SU-DHL-6 (cell line): ENCODE measurements around the gene MAP4K2.

Source experiments
- H2AFZ ChIP-seq: fragments of 200-600 bp; sonication (generic); 2 replicates; pipeline ENCODE4 v1.6.1; 2014; ENCODE audit warnings: low read depth, mild to moderate bottlenecking, moderate library complexity, mixed read lengths, antibody characterized with exemption, low read length; ENCODE audit not compliant: severe bottlenecking
- H3F3A ChIP-seq: fragments of 200-600 bp; shearing (Covaris generic); 2 replicates; pipeline ENCODE4 v1.6.0; 2016; ENCODE audit warnings: antibody characterized with exemption, mild to moderate bottlenecking; ENCODE audit not compliant: insufficient read depth
- H3K27ac ChIP-seq: fragments of 200-600 bp; sonication (generic); 2 replicates; pipeline ENCODE4 v1.5.1; 2016; ENCODE audit warnings: low read depth, mild to moderate bottlenecking, low read length, moderate library complexity, mixed read lengths
- H3K27me3 ChIP-seq: fragments of 200-600 bp; sonication (generic), shearing (Covaris generic); 2 replicates; pipeline ENCODE4 v1.6.0; 2014; ENCODE audit warnings: mild to moderate bottlenecking, low read length
- H3K36me3 ChIP-seq: fragments of 200-600 bp; sonication (generic); 2 replicates; pipeline ENCODE4 v1.6.1; 2014; ENCODE audit warnings: mild to moderate bottlenecking, low read length, mixed read lengths
- H3K4me2 ChIP-seq: fragments of 300-600, 200-600 bp; shearing (Covaris generic), sonication (generic); 2 replicates; pipeline ENCODE4 v1.6.0; 2014; ENCODE audit warnings: low read length, low read depth, mild to moderate bottlenecking; ENCODE audit not compliant: poor library complexity, severe bottlenecking
- H3K4me3 ChIP-seq: fragments of 200-600 bp; sonication (generic); 2 replicates; pipeline ENCODE4 v1.5.1; 2014; ENCODE audit warnings: antibody characterized with exemption, low read length, mild to moderate bottlenecking, mixed read lengths; ENCODE audit not compliant: insufficient read depth, poor library complexity, severe bottlenecking
- H3K79me2 ChIP-seq: fragments of 200-600 bp; sonication (generic); 2 replicates; pipeline ENCODE4 v1.6.1; 2014; ENCODE audit warnings: mild to moderate bottlenecking, low read length, moderate library complexity; ENCODE audit not compliant: insufficient read depth
- H3K9ac ChIP-seq: fragments of 200-600 bp; sonication (generic); 2 replicates; pipeline ENCODE4 v1.7.0; 2014; ENCODE audit warnings: mild to moderate bottlenecking, low read length
- H3K9me2 ChIP-seq: fragments of 200-600 bp; sonication (generic); replicated peaks from 2 replicates; pipeline ENCODE4 v1.6.1; 2014; ENCODE audit warnings: low read length; ENCODE audit not compliant: insufficient read depth
- H3K9me3 ChIP-seq: fragments of 200-600 bp; sonication (generic); 2 replicates; pipeline ENCODE4 v1.6.1; 2014; ENCODE audit warnings: low read length, mixed read lengths; ENCODE audit not compliant: insufficient read depth
- H4K20me1 ChIP-seq: fragments of 200-600 bp; sonication (generic); 2 replicates; pipeline ENCODE4 v1.6.1; 2014; ENCODE audit warnings: low read depth, mild to moderate bottlenecking, antibody characterized with exemption, low read length, moderate library complexity, mixed read lengths
- EZH2phosphoT487 ChIP-seq: fragments of 200-600 bp; sonication (generic), shearing (Covaris generic); conservative IDR thresholded peaks from 2 replicates; pipeline ENCODE4 v1.6.1; 2018; ENCODE audit warnings: mild to moderate bottlenecking, antibody characterized with exemption, low read length, moderate library complexity, mixed read lengths
- TF ChIP-seq, protein P1 (sequence below): fragments of 200-600 bp; sonication (generic); IDR thresholded peaks from one replicate; pipeline ENCODE4 v1.5.1; 2017; ENCODE audit warnings: antibody characterized with exemption, mild to moderate bottlenecking, low read length, moderate library complexity; ENCODE audit not compliant: insufficient read depth, poor library complexity, severe bottlenecking

The MAP4K2 gene

DNA sequence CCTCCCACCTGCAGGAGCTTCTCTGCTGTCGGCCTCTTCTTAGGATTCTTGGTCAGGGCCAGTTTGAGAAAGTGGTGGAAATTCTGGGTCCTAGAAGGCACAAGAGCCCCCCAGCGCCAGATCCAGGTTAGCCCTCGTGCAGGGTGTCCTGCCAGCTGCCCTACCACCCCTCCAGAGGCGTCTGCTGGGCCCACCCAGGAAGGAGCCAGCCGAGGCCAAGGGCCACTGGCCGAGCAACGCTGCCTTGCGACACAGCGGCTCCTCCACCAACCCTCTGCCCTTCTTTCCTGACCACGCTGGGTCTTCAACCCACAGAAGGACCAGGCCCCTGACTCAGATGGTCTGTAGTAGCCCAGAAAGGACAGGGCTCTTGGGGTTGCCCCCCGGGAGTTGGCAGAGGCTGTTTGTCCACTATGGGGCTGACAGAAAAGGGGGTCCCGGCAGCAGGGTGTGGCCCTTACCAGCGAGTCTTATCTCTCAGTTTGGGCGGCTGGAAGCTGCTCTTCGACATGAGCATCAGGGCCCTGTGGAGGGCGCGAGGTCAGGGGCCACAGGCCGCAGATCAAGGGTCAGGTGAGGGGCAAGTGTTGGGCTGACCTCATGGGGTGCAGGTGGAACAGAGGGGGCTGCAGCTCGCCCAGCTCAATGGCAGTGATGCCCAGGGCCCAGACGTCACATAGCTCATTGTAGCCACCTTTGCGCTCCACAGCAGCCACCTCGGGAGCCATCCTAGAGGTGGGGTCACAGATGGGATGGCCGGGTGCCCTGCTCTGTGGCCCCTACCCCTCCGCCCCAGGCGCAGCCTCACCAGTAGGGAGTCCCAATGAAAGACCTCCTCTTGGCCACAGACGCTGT, 2.5 kb downstream of the MAP4K2 start:
- Histone ChIP-seq H3K36me3 (no peaks in the 10 kb centered on the region), H4K20me1 (no peaks in the 10 kb centered on the region), H3K4me3 (no peak overlapping the region), H3K9ac (peak overlapping the region; percentile 5; the same call in 1 of the 2 replicates), H3K79me2 (no peaks in the 10 kb centered on the region), H2AFZ (no peak overlapping the region), H3K4me2 (peak overlapping the region; percentile 62), H3K9me3 (no peaks in the 10 kb centered on the region), H3K27ac (peak overlapping the region; percentile 80), H3K9me2 (no peaks in the 10 kb centered on the region), H3K27me3 (no peaks in the 10 kb centered on the region), H3F3A (0 out of 2 replicates have a peak, but pooled peaks cover 15% of the 10 kb centered on the region)
- TF ChIP-seq, protein P1, sequence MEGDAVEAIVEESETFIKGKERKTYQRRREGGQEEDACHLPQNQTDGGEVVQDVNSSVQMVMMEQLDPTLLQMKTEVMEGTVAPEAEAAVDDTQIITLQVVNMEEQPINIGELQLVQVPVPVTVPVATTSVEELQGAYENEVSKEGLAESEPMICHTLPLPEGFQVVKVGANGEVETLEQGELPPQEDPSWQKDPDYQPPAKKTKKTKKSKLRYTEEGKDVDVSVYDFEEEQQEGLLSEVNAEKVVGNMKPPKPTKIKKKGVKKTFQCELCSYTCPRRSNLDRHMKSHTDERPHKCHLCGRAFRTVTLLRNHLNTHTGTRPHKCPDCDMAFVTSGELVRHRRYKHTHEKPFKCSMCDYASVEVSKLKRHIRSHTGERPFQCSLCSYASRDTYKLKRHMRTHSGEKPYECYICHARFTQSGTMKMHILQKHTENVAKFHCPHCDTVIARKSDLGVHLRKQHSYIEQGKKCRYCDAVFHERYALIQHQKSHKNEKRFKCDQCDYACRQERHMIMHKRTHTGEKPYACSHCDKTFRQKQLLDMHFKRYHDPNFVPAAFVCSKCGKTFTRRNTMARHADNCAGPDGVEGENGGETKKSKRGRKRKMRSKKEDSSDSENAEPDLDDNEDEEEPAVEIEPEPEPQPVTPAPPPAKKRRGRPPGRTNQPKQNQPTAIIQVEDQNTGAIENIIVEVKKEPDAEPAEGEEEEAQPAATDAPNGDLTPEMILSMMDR = no peak
- no peak for TF ChIP-seq EZH2phosphoT487

DNA sequence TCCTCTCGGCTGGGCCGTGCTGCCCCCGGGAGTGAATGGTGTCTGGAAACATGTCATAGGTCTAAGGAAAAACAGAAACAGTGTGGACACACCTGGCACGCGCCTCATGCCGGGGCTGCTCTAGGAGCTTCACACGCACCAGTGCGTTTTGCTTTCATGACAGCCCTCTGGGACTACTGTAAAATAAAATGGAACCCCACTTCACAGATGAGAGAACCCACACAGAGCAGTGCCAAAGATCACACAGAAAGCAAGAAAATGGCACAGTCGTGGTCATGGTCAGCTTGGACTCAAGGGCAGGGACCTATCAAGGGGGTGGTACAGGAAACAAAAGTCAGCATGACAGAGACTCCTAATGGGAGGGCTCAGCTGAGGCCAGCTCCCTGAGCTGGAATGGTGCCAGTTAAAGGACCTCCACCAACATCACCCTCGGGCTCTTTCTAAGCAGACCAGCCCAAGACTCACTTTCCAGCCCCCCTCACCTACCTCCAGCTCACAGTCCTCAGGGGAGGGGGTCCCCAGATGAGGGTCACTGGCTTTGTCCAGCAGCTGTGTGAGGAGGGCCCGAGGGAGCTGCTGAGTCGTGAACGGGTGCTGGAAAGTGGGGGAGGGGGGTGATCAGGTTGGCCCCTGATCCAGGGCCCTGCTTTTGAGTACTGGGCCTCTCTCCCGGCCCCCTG, 3.3 kb downstream of the MAP4K2 start:
- Histone ChIP-seq H3F3A (0 out of 2 replicates have a peak, but pooled peaks cover 15% of the 10 kb centered on the region), H3K27ac (peak overlapping the region; percentile 44), H3K9me2 (no peaks in the 10 kb centered on the region), H3K79me2 (no peaks in the 10 kb centered on the region), H3K4me2 (peak overlapping the region; percentile 62), H3K27me3 (no peaks in the 10 kb centered on the region), H3K9ac (0 out of 2 replicates have a peak overlapping the region, but pooled peaks have one; percentile 5), H3K4me3 (no peak overlapping the region), H2AFZ (no peak overlapping the region), H3K9me3 (no peaks in the 10 kb centered on the region), H4K20me1 (no peaks in the 10 kb centered on the region), H3K36me3 (no peaks in the 10 kb centered on the region)
- TF ChIP-seq, protein P1 = no peak
- no peak for TF ChIP-seq EZH2phosphoT487

DNA sequence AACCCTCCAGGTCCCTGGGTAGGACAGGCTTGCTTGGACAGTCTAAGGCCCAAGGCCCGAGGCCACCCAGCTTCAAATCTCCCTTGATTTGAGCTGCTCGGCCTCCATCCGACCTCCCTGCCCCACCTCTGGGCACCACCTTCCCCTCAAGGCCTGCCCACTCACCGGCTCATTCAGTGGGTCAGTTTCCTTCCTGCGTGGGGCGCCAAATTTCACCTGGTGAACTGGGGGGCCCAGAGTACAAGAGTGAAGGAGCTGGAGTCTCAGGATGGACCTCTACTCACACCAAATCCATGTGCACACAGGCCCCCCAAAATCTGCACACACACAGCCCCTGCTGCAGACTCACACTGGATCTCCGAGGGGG, 3.8 kb downstream of the MAP4K2 start:
- Histone ChIP-seq H3K36me3 (no peaks in the 10 kb centered on the region), H3K9ac (no peak overlapping the region)

More for the DNA sequence above, 3.8 kb downstream of the MAP4K2 start:
- no peaks in the 10 kb centered on the region for H3K9me2 ChIP-seq
- TF ChIP-seq, protein P1 = no peak
- no peak for TF ChIP-seq EZH2phosphoT487
- H4K20me1 ChIP-seq = no peaks in the 10 kb centered on the region
- H3K4me3 ChIP-seq = no peak overlapping the region
- H3K4me2 ChIP-seq = no peak overlapping the region
- 0 out of 2 replicates have a peak, but pooled peaks cover 15% of the 10 kb centered on the region for H3F3A ChIP-seq
- H3K27me3 ChIP-seq = no peaks in the 10 kb centered on the region
- H3K27ac ChIP-seq = peak overlapping the region; percentile 44
- H3K9me3 ChIP-seq = no peaks in the 10 kb centered on the region
- no peak overlapping the region for H2AFZ ChIP-seq
- H3K79me2 ChIP-seq = no peaks in the 10 kb centered on the region
